NB4 (cell line): ENCODE results near the gene MAP3K4.

ENCODE experiments used
- POLR2A ChIP-seq: IDR thresholded peaks from 2 replicates; pipeline ENCODE4 v1.6.1; 2011; ENCODE audit warnings: mild to moderate bottlenecking; ENCODE audit not compliant: insufficient read length; ENCODE audit errors: extremely low read depth
- TF ChIP-seq, protein P1 (sequence below): IDR thresholded peaks from one replicate; pipeline ENCODE4 v1.5.1; 2012; ENCODE audit warnings: low read depth, low read length

DNA sequence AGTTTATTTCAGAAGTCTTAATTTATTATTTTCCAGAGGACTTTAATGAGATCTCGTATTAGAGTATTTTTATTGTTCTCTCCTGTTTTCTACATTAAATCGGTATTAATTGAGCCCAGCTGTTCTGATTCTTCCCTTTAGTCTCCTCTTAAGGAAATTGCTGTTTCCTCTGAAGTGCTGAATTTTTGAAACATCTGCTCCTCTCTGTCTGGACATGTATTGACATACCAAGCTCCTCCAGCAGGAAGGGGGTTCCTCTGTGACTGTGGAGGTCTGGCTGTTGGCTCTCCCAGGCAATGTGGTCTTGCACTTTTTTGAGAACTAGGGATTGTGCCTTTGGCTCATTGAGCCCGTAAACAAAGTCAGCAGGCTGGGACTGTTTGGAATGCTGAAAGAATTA is 74.9 kb downstream of the MAP3K4 start:
- TF ChIP-seq, protein P1, sequence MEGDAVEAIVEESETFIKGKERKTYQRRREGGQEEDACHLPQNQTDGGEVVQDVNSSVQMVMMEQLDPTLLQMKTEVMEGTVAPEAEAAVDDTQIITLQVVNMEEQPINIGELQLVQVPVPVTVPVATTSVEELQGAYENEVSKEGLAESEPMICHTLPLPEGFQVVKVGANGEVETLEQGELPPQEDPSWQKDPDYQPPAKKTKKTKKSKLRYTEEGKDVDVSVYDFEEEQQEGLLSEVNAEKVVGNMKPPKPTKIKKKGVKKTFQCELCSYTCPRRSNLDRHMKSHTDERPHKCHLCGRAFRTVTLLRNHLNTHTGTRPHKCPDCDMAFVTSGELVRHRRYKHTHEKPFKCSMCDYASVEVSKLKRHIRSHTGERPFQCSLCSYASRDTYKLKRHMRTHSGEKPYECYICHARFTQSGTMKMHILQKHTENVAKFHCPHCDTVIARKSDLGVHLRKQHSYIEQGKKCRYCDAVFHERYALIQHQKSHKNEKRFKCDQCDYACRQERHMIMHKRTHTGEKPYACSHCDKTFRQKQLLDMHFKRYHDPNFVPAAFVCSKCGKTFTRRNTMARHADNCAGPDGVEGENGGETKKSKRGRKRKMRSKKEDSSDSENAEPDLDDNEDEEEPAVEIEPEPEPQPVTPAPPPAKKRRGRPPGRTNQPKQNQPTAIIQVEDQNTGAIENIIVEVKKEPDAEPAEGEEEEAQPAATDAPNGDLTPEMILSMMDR, result no peak
- TF ChIP-seq POLR2A, result no peak
